ENCODE results near the gene CALML6.

- TF ChIP-seq POLR2A (IDR thresholded peaks at IDR 0.05): no peak
- TF ChIP-seq CTCF (IDR thresholded peaks at IDR 0.05): no peak
Measured at GRCh38 chr1:1926346-1926811, 11.3 kb downstream of the CALML6 start.

Data from breast epithelium (tissue), 3 donors.